Measurements from ENCODE around the gene ZNF804B.

Gene ZNF804B

DNA sequence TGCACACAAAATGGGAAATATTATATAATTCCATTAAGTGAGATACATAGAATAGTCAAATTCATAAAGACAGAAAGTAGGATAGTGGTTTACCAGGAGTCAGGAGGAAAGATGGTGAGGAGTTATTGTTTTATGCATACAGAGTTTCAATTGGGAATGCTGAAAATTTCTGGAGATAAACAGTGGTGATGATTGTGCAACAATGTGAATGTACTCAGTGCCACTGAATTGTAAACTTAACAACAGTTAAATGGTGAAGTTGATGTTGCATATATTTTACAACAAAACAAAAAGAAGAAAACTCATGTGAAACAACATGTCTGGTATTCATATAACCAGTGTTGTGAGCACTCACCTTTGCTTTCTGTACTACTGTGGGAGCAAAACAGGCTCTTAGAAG, 204.9 kb downstream of the ZNF804B start:
- TF ChIP-seq, protein P1, sequence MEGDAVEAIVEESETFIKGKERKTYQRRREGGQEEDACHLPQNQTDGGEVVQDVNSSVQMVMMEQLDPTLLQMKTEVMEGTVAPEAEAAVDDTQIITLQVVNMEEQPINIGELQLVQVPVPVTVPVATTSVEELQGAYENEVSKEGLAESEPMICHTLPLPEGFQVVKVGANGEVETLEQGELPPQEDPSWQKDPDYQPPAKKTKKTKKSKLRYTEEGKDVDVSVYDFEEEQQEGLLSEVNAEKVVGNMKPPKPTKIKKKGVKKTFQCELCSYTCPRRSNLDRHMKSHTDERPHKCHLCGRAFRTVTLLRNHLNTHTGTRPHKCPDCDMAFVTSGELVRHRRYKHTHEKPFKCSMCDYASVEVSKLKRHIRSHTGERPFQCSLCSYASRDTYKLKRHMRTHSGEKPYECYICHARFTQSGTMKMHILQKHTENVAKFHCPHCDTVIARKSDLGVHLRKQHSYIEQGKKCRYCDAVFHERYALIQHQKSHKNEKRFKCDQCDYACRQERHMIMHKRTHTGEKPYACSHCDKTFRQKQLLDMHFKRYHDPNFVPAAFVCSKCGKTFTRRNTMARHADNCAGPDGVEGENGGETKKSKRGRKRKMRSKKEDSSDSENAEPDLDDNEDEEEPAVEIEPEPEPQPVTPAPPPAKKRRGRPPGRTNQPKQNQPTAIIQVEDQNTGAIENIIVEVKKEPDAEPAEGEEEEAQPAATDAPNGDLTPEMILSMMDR (IDR thresholded peaks at IDR 0.05; ENCODE audit: low read depth, low read length, missing control alignments), result no peak
- H3K4me3 ChIP-seq (ENCODE audit: low read depth, low read length), result no peak overlapping the region
- in situ Hi-C loops (cut with HindIII; ENCODE audit: low sequenced_read_pairs), result no loop called here
- no peak for DNase-seq (ENCODE audit: low read depth)

DNA sequence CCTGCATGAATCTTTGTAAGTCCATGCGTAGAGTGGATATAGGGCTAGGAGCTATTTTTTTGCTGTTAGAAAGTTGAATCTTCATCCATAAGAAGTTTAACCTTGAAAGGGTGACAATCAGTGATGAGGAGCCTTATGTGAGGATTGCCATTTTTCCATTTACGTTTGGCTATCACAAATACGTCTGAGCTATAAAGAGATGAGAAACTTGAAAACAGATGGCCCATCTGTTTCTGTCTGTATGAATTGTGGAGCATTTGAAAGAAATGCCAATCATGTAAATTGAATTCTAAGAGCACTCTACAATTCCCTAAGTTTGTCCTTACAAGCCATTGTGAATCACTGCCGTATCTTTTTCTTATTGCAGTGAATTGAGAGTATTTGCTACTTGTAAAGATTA, 205.9 kb downstream of the ZNF804B start:
- in situ Hi-C loops (cut with HindIII; ENCODE audit: low sequenced_read_pairs), result no loop called here
- TF ChIP-seq, protein P1 (IDR thresholded peaks at IDR 0.05; ENCODE audit: low read depth, low read length, missing control alignments), result no peak

DNA sequence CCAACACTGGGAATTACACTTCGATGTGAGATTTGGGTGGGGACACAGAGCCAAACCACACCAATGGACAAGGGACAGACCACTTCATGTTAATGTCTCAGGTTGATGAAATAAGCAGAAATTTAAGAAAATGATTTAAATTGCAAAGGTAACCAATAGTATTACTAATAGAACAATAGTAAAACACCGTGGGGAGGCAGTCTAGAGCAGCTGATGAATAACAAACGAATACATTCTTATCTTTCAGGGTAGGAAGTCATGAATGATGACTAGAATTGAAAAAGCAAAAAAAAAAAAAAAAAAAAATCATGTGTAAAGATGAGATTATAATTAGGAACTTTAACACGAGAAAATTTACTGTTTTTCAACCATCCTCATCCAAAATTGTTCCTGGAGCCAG, 207.9 kb downstream of the ZNF804B start:
- in situ Hi-C loops (cut with HindIII; ENCODE audit: low sequenced_read_pairs), result no loop called here
- H3K4me3 ChIP-seq (ENCODE audit: low read depth, low read length), result no peak overlapping the region
- DNase-seq (ENCODE audit: low read depth), result no peak
- TF ChIP-seq, protein P1 (IDR thresholded peaks at IDR 0.05; ENCODE audit: low read depth, low read length, missing control alignments), result no peak

More for the DNA sequence above, 205.9 kb downstream of the ZNF804B start:
- H3K4me3 ChIP-seq (ENCODE audit: low read depth, low read length), result no peak overlapping the region
- no peak for DNase-seq (ENCODE audit: low read depth)

DNA sequence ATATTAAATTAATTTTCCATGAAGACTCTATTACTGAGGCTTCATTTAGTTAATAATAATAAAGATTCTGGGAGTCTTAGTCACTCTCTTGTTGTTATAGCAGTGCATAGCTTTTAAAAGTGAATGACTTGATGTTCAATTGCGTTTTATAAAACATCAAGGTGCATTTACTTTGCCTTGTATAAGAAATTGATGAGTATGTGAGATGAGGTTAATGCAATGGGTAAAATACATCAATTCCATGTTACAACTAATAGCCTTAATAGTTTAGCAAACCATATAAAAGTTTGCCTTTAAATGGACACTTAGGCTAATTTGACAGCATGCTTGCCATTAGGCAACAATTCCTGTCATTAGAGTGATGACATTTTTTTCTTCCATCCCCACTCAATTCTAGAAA, 209.7 kb downstream of the ZNF804B start:
- no peak overlapping the region for H3K4me3 ChIP-seq (ENCODE audit: low read depth, low read length)
- TF ChIP-seq, protein P1 (IDR thresholded peaks at IDR 0.05; ENCODE audit: low read depth, low read length, missing control alignments), result no peak
- in situ Hi-C loops (cut with HindIII; ENCODE audit: low sequenced_read_pairs), result no loop called here
- no peak for DNase-seq (ENCODE audit: low read depth)

DNA sequence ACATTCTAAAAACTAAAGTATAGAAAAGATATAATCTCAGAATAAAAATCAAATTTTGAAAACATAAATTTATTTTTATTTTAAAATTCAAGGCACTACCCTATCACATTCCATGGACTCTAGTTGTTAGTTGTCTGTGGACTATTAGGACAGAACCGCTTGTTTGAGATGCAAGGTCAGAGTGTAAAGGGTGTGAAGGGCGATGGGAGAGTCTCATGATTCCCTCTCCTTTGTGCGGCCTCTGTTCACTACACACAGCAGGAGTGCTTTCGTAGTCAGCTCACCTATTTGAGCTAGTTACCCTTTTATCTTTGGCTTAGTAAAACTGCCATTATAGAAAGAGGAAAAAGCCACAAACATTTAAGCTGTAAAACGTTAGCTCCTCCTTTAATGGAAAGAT, 225.8 kb downstream of the ZNF804B start:
- DNase-seq (ENCODE audit: low read depth), result no peak
- in situ Hi-C loops (cut with HindIII; ENCODE audit: low sequenced_read_pairs), result no loop called here
- H3K4me3 ChIP-seq (ENCODE audit: low read depth, low read length), result no peak overlapping the region
- TF ChIP-seq, protein P1 (IDR thresholded peaks at IDR 0.05; ENCODE audit: low read depth, low read length, missing control alignments), result no peak

DNA sequence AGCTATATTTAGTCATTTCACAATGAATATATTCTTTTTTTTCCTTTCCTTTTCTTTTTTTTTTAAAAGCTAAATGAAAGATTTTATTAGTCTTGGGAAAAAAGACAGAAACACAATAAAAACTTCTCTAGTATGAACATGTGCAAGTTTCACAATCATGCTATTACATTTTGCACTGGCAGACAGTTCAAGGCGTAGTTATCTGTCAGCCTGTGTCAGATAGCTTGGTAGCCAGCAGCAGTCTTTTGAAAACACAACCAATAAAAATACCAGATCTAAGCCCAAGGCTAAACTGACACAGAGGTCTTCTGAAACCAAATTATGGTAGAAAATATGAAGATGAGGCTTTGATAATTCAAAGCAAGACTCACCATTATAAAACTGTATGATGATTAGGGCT, 241.8 kb downstream of the ZNF804B start:
- in situ Hi-C loops (cut with HindIII; ENCODE audit: low sequenced_read_pairs), result no loop called here
- no peak overlapping the region for H3K4me3 ChIP-seq (ENCODE audit: low read depth, low read length)
- TF ChIP-seq, protein P1 (IDR thresholded peaks at IDR 0.05; ENCODE audit: low read depth, low read length, missing control alignments), result no peak
- DNase-seq (ENCODE audit: low read depth), result no peak

Data from astrocyte of the cerebellum (primary cell).